NB4 (cell line): ENCODE results near the gene INSYN1.

ENCODE experiments used
- DNase-seq: peaks from one replicate; pipeline ENCODE4 v3.0.0; 2010; ENCODE audit warnings: low read depth
- H3K4me3 ChIP-seq: one replicate; pipeline ENCODE4 v1.5.1; 2011; ENCODE audit warnings: mild to moderate bottlenecking, low read depth, low read length, moderate library complexity
- CTCF ChIP-seq: IDR thresholded peaks from one replicate; pipeline ENCODE4 v1.5.1; 2012; ENCODE audit warnings: low read depth, low read length
- MAX ChIP-seq: IDR thresholded peaks from 2 replicates; pipeline ENCODE4 v1.6.1; 2011; ENCODE audit warnings: low read depth, low read length
- MYC ChIP-seq: IDR thresholded peaks from 2 replicates; pipeline ENCODE4 v1.6.1; 2011; ENCODE audit warnings: low read depth, low read length
- POLR2A ChIP-seq: IDR thresholded peaks from 2 replicates; pipeline ENCODE4 v1.6.1; 2011; ENCODE audit warnings: mild to moderate bottlenecking; ENCODE audit not compliant: insufficient read length; ENCODE audit errors: extremely low read depth

The INSYN1 gene

GRCh38 chr15:73777741-73778140, 24.6 kb upstream of the INSYN1 start:
- DNase-seq, result no peak
- no peak overlapping the region for H3K4me3 ChIP-seq
- TF ChIP-seq MYC (no peak), CTCF (no peak), POLR2A (no peak), MAX (no peak)

GRCh38 chr15:73773428-73773827, 20.3 kb upstream of the INSYN1 start:
- TF ChIP-seq CTCF, result no peak
- no peak for TF ChIP-seq MYC
- no peak for TF ChIP-seq POLR2A
- no peak for TF ChIP-seq MAX
- no peak overlapping the region for H3K4me3 ChIP-seq
- DNase-seq, result no peak

GRCh38 chr15:73771385-73772045, 18.4 kb upstream of the INSYN1 start:
- no peak for DNase-seq
- H3K4me3 ChIP-seq, result no peak overlapping the region
- TF ChIP-seq MAX (no peak), MYC (no peak), CTCF (no peak), POLR2A (no peak)

GRCh38 chr15:73770050-73770449, 16.9 kb upstream of the INSYN1 start:
- no peak for DNase-seq
- TF ChIP-seq MYC (no peak), POLR2A (no peak), CTCF (no peak), MAX (no peak)
- no peak overlapping the region for H3K4me3 ChIP-seq

GRCh38 chr15:73767806-73768501, 14.8 kb upstream of the INSYN1 start:
- H3K4me3 ChIP-seq, result no peak overlapping the region
- no peak for DNase-seq
- TF ChIP-seq CTCF, result no peak
- TF ChIP-seq POLR2A, result no peak
- TF ChIP-seq MAX, result no peak
- TF ChIP-seq MYC, result no peak
